GM23248 (cell line): ENCODE data around the gene ERBB4.

Source experiments
- EZH2 ChIP-seq: fragments of 200-600 bp; sonication (generic); IDR thresholded peaks from 2 replicates; pipeline ENCODE4 v1.6.1; 2018; ENCODE audit warnings: antibody characterized with exemption, mild to moderate bottlenecking; ENCODE audit not compliant: insufficient read depth, poor library complexity, severe bottlenecking
- EZH2phosphoT487 ChIP-seq: fragments of 200-600 bp; sonication (generic); IDR thresholded peaks from 2 replicates; pipeline ENCODE4 v1.6.1; 2018; ENCODE audit warnings: antibody characterized with exemption, moderate library complexity, mild to moderate bottlenecking, low read depth; ENCODE audit not compliant: insufficient read depth

DNA sequence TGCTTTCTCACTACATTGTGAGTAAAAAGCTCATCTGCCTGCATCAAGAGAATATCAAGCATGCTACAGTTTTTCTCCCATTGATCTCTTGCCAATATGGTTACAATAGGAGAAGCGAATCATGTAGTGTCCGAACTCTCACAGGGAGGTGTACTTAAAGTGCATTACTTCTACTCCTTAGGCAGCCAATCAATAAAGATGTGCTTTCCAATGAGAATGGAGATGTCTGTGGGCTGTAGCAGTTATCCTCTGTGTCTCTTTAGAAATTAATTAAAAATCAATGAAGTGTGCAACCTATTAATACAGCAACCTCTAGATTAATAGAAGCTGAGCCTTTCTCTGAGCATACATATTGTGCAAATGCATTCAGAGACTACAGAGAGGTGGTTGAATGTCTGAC, 1098.5 kb downstream of the ERBB4 start:
- TF ChIP-seq EZH2, result no peak
- no peak for TF ChIP-seq EZH2phosphoT487
